Measurements from ENCODE around the gene BABAM2.

- TF ChIP-seq CTCF (IDR thresholded peaks at IDR 0.05; ENCODE audit: low read depth, low read length) (no peak), POLR2A (IDR thresholded peaks at IDR 0.05; ENCODE audit: extremely low read depth, insufficient read length) (no peak), MAX (IDR thresholded peaks at IDR 0.05; ENCODE audit: low read depth, low read length) (no peak), MYC (IDR thresholded peaks at IDR 0.05; ENCODE audit: low read depth, low read length) (no peak)
These were observed 455.1 kb downstream of the BABAM2 start for GRCh38 chr2:28345619-28346018.
